ENCODE results near the gene OLFML2A.
"Not testable (repeated sequence)": the region's sequence is repeated elsewhere in the genome, so short reads cannot be mapped to it uniquely, and the experiment has no call there.

OLFML2A gene

GRCh38 chr9:124818431-124819281 lies 41.7 kb downstream of the OLFML2A start:
- no peak overlapping the region for H3K4me3 ChIP-seq (ENCODE audit: low read depth, low read length)

GRCh38 chr9:124820698-124821623 lies 44.0 kb downstream of the OLFML2A start:
- H3K4me3 ChIP-seq (ENCODE audit: low read depth, low read length), result no peak overlapping the region

- no peak overlapping the region for H3K4me3 ChIP-seq (ENCODE audit: low read depth, low read length)
These were observed 51.8 kb downstream of the OLFML2A start for GRCh38 chr9:124828489-124829333.

GRCh38 chr9:124829334-124829669 lies 52.4 kb downstream of the OLFML2A start:
- no peak overlapping the region for H3K4me3 ChIP-seq (ENCODE audit: low read depth, low read length)

- H3K4me3 ChIP-seq (ENCODE audit: low read depth, low read length), result no peak overlapping the region
These were observed 53.7 kb downstream of the OLFML2A start for GRCh38 chr9:124830593-124830992.

- H3K4me3 ChIP-seq (ENCODE audit: low read depth, low read length), result no peak overlapping the region
These were observed 54.9 kb downstream of the OLFML2A start for GRCh38 chr9:124831642-124832364.

- no peak overlapping the region for H3K4me3 ChIP-seq (ENCODE audit: low read depth, low read length)
These were observed 57.7 kb downstream of the OLFML2A start for GRCh38 chr9:124834591-124834990.

GRCh38 chr9:124835026-124835557 lies 58.2 kb downstream of the OLFML2A start:
- no peak overlapping the region for H3K4me3 ChIP-seq (ENCODE audit: low read depth, low read length)

- not testable (repeated sequence) for H3K4me3 ChIP-seq (ENCODE audit: low read depth, low read length)
These were observed 61.2 kb downstream of the OLFML2A start for GRCh38 chr9:124838132-124838531.

GRCh38 chr9:124838567-124839275 lies 61.8 kb downstream of the OLFML2A start:
- not testable (repeated sequence) for H3K4me3 ChIP-seq (ENCODE audit: low read depth, low read length)

- no peak overlapping the region for H3K4me3 ChIP-seq (ENCODE audit: low read depth, low read length)
These were observed 62.8 kb downstream of the OLFML2A start for GRCh38 chr9:124839612-124840299.

- H3K4me3 ChIP-seq (ENCODE audit: low read depth, low read length), result no peak overlapping the region
These were observed 63.4 kb downstream of the OLFML2A start for GRCh38 chr9:124840300-124840833.

GRCh38 chr9:124841075-124841821 lies 64.3 kb downstream of the OLFML2A start:
- no peak overlapping the region for H3K4me3 ChIP-seq (ENCODE audit: low read depth, low read length)

GRCh38 chr9:124843456-124844034 lies 66.6 kb downstream of the OLFML2A start:
- H3K4me3 ChIP-seq (ENCODE audit: low read depth, low read length), result no peak overlapping the region

- H3K4me3 ChIP-seq (ENCODE audit: low read depth, low read length), result no peak overlapping the region
These were observed 67.4 kb downstream of the OLFML2A start for GRCh38 chr9:124844291-124844690.

GRCh38 chr9:124846467-124846866 lies 69.5 kb downstream of the OLFML2A start:
- not testable (repeated sequence) for H3K4me3 ChIP-seq (ENCODE audit: low read depth, low read length)

- no peak overlapping the region for H3K4me3 ChIP-seq (ENCODE audit: low read depth, low read length)
These were observed 70.0 kb downstream of the OLFML2A start for GRCh38 chr9:124846969-124847368.
